ENCODE data around the gene SREBF1.

Gene SREBF1

GRCh38 chr17:17853811-17854447 lies 17.1 kb upstream of the SREBF1 start:
- H3K4me2 ChIP-seq = 0 out of 22 replicates have a peak overlapping the region, but pooled peaks of 1 of the 11 experiments have one; percentile 8
- H3K27me3 ChIP-seq = no peaks in the 10 kb centered on the region
- H3K27ac ChIP-seq = no peak overlapping the region
- H4K20me1 ChIP-seq = no peaks in the 10 kb centered on the region; a peak in 1 of 22 replicates
- H3K4me3 ChIP-seq = no peak overlapping the region
- no peaks in the 10 kb centered on the region for H3K36me3 ChIP-seq
- H3K4me1 ChIP-seq = peaks cover 57 to 71% (median 62%) of the 10 kb centered on the region in 10 experiments
- H3K9ac ChIP-seq = no peak overlapping the region
- TF ChIP-seq Cebpa-rat (IDR thresholded peaks at IDR 0.05) = no peak
- no peaks in the 10 kb centered on the region for H3K9me3 ChIP-seq (replicated peaks in 1 of 11)

DNA sequence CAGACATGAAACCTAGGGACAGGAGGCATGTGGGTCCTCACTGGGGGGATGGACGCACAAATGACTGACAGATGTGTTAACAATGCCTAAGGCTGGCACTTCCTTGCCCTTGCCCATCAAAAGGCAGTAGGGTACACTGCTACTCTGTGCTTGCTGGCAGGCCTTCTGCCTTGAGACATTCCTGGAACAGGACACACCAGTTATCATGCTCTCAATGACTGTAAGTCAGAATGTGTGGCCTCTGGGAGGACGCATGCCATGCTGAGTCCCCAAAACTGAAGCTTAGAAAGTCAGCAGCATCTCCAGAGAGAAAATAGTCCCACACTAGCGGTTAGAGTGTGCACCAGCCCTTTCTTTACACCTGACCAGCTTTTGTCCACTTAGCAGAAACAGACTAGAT lies 16.1 kb upstream of the SREBF1 start:
- Histone ChIP-seq H3K4me3 (no peak overlapping the region), H4K20me1 (no peaks in the 10 kb centered on the region; a peak in 1 of 22 replicates), H3K36me3 (no peaks in the 10 kb centered on the region), H3K27ac (no peak overlapping the region), H3K4me1 (peaks cover 67 to 81% (median 72%) of the 10 kb centered on the region in 10 experiments), H3K4me2 (0 out of 22 replicates have a peak overlapping the region, but pooled peaks of 2 of the 11 experiments have one; percentile 10 to 12), H3K9me3 (replicated peaks in 1 of 11) (no peaks in the 10 kb centered on the region), H3K27me3 (no peaks in the 10 kb centered on the region), H3K9ac (no peak overlapping the region)
- TF ChIP-seq Cebpa-rat (IDR thresholded peaks at IDR 0.05) = no peak

DNA sequence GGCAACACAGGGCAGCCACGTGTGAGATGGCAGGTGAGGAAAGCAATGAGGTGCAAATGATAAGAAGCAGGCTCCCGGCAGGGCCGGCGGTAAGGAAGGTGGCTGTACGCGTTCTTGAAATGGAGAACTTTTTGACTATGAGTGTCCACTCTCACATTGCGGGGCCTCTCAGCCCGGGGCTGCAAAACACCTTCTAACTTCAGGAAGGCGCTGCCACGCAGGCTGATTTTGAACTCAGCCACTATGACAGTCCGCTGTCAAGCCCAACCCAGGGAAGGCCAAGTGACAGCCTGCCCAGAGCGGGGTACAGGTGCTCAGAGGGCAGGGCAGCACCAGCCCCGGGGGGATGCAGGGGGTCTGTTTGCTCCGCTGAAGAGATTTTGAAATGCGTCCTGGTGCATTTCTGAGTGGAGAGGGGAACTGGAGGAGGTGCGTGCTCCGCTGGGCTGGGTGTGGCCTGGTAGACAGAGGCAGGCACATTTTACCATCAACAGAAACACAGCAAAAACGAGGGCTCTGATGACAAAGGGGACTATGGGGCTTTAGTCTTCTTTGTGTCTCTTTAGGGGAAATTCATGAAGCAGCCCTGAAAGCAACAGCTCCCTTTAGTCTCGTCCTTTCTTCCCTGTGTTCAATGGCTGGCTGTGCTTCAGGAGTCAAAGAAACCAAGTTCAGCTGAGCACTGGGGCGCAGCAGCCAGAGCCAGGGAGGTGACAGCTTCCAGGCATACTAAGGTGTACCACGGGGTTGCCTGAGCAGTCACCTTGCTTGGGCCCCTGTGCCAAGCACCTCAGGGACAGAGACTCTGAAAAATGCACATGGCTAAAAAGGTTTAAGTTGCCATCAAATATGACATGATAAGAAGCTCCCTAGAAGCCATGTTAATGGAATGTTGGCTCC lies 14.6 kb upstream of the SREBF1 start:
- H3K4me2 ChIP-seq = peak overlapping the region; percentile 76 to 95 (median 90)
- no peak overlapping the region for H3K4me3 ChIP-seq
- peaks cover 77 to 90% (median 82%) of the 10 kb centered on the region in 10 experiments for H3K4me1 ChIP-seq
- H3K9ac ChIP-seq = peak overlapping the region in 6 of 11 experiments; percentile 27 to 54 (median 34); a peak in 6 of 22 replicates
- H3K27ac ChIP-seq = peak overlapping the region in 9 of 11 experiments; percentile 1 to 92 (median 83); a peak in 10 of 22 replicates
- no peak for TF ChIP-seq Cebpa-rat (IDR thresholded peaks at IDR 0.05)
- peaks cover 0 to 7% (median 0%) of the 10 kb centered on the region in 11 experiments; a peak in 1 of 22 replicates for H3K36me3 ChIP-seq
- no peaks in the 10 kb centered on the region for H3K27me3 ChIP-seq
- H4K20me1 ChIP-seq = no peaks in the 10 kb centered on the region; a peak in 1 of 22 replicates
- H3K9me3 ChIP-seq (replicated peaks in 1 of 11) = no peaks in the 10 kb centered on the region

- no peak for TF ChIP-seq Cebpa-rat (IDR thresholded peaks at IDR 0.05)
- peak overlapping the region; percentile 52 to 92 (median 83); a peak in 21 of 22 replicates for H3K27ac ChIP-seq
- H3K4me3 ChIP-seq = 0 out of 20 replicates have a peak overlapping the region, but pooled peaks of 1 of the 10 experiments have one; percentile 5
- peak overlapping the region; percentile 23 to 78 (median 63); a peak in 21 of 22 replicates for H3K9ac ChIP-seq
- H3K4me2 ChIP-seq = peak overlapping the region; percentile 76 to 95 (median 90)
- H3K27me3 ChIP-seq = no peaks in the 10 kb centered on the region
- H3K4me1 ChIP-seq = peaks cover 69 to 89% (median 79%) of the 10 kb centered on the region in 10 experiments
- no peaks in the 10 kb centered on the region for H3K9me3 ChIP-seq (replicated peaks in 1 of 11)
- no peaks in the 10 kb centered on the region for H4K20me1 ChIP-seq
- H3K36me3 ChIP-seq = peaks cover 0 to 12% (median 0%) of the 10 kb centered on the region in 11 experiments; a peak in 1 of 22 replicates
Measured at GRCh38 chr17:17849845-17850373, 13.1 kb upstream of the SREBF1 start.

DNA sequence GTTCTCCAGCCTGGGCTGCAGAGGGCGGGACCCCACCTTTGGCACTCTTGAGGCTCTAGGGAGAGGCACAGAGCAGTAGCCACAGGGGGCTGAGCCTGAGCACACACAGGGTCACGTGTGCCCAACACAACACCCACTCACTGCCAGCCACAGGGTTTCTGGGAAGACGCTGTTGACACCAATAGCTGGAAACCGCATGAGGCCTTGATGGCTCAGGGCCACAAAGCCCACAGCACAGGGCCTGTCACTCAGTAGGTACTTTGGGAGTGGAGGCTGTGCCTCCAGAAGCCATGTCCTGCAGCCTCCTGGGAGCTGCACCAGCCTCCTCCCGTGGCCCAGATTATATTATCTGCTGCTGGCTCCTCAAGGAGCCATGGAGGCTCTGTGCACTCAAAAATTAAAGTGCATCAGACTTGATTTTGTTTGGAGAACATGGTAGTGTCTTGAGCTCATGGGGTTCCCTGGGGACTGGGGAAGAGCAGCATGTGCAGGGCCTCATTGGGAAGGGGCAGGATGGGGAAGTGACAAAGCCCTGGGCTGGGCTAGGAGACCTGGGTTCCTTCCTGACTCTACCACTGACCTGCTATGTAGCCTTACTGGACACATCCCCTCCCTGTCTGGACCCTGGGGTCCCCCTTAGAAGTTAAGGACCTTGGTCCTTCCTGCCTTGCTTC lies 12.5 kb upstream of the SREBF1 start:
- peak overlapping the region; percentile 52 to 92 (median 83); a peak in 21 of 22 replicates for H3K27ac ChIP-seq
- H3K9ac ChIP-seq = peak overlapping the region; percentile 23 to 78 (median 63); a peak in 21 of 22 replicates
- 0 out of 20 replicates have a peak overlapping the region, but pooled peaks of 1 of the 10 experiments have one; percentile 5 for H3K4me3 ChIP-seq
- peak overlapping the region; percentile 76 to 95 (median 90) for H3K4me2 ChIP-seq
- H3K4me1 ChIP-seq = peaks cover 66 to 89% (median 76%) of the 10 kb centered on the region in 10 experiments
- no peak for TF ChIP-seq Cebpa-rat (IDR thresholded peaks at IDR 0.05)
- H4K20me1 ChIP-seq = no peaks in the 10 kb centered on the region
- H3K27me3 ChIP-seq = no peaks in the 10 kb centered on the region
- H3K9me3 ChIP-seq (replicated peaks in 1 of 11) = no peaks in the 10 kb centered on the region
- peaks cover 0 to 12% (median 0%) of the 10 kb centered on the region in 11 experiments; a peak in 1 of 22 replicates for H3K36me3 ChIP-seq

- Histone ChIP-seq H3K27ac (peak overlapping the region in 10 of 11 experiments; percentile 24 to 92 (median 83); a peak in 19 of 22 replicates), H3K4me1 (peaks cover 60 to 95% (median 81%) of the 10 kb centered on the region in 10 experiments)
Measured at GRCh38 chr17:17848311-17849082, 11.7 kb upstream of the SREBF1 start.

GRCh38 chr17:17847726-17848125 lies 10.9 kb upstream of the SREBF1 start:
- Histone ChIP-seq H4K20me1 (no peaks in the 10 kb centered on the region), H3K9me3 (replicated peaks in 1 of 11) (no peaks in the 10 kb centered on the region), H3K4me3 (no peak overlapping the region), H3K27ac (peak overlapping the region in 7 of 11 experiments; percentile 38 to 92 (median 87); a peak in 10 of 22 replicates), H3K36me3 (peaks cover 0 to 12% (median 0%) of the 10 kb centered on the region in 11 experiments; a peak in 1 of 22 replicates), H3K9ac (peak overlapping the region in 7 of 11 experiments; percentile 15 to 78 (median 24); a peak in 8 of 22 replicates), H3K4me2 (peak overlapping the region; percentile 76 to 95 (median 90); a peak in 20 of 22 replicates), H3K27me3 (no peaks in the 10 kb centered on the region), H3K4me1 (peaks cover 66 to 90% (median 83%) of the 10 kb centered on the region in 10 experiments)
- no peak for TF ChIP-seq Cebpa-rat (IDR thresholded peaks at IDR 0.05)

More at GRCh38 chr17:17848311-17849082, 11.7 kb upstream of the SREBF1 start:
- peak overlapping the region; percentile 0 to 78 (median 62); a peak in 18 of 22 replicates for H3K9ac ChIP-seq
- 0 out of 20 replicates have a peak overlapping the region, but pooled peaks of 1 of the 10 experiments have one; percentile 2 for H3K4me3 ChIP-seq
- TF ChIP-seq Cebpa-rat (IDR thresholded peaks at IDR 0.05) = no peak
- no peaks in the 10 kb centered on the region for H3K9me3 ChIP-seq (replicated peaks in 1 of 11)
- no peaks in the 10 kb centered on the region for H4K20me1 ChIP-seq
- no peaks in the 10 kb centered on the region for H3K27me3 ChIP-seq
- H3K36me3 ChIP-seq = peaks cover 0 to 12% (median 0%) of the 10 kb centered on the region in 11 experiments; a peak in 1 of 22 replicates
- H3K4me2 ChIP-seq = peak overlapping the region; percentile 76 to 95 (median 90)

All from BLaER1 treated with 17β-estradiol and CSF1 and Interleukin-3, amounts not matched to agents 10 nM and 100 nM (cell line).